HepG2 (cell line): ENCODE data around the gene SATB1.

Experiments used
- KLF9 ChIP-seq: IDR thresholded peaks from 2 replicates; pipeline ENCODE4 v1.6.1; 2016; ENCODE audit warnings: low read depth
- POLR2A ChIP-seq, 2 experiments: IDR thresholded peaks; 2 replicates each; pipeline ENCODE4 v1.6.1; 2011; ENCODE audit warnings: low read depth in 2 of 2, low read length in 2 of 2, mild to moderate bottlenecking in 1 of 2, moderate library complexity in 1 of 2; ENCODE audit not compliant: insufficient read depth in 1 of 2
- POLR2AphosphoS5 ChIP-seq: IDR thresholded peaks from 2 replicates; pipeline ENCODE4 v1.6.1; 2012; ENCODE audit warnings: low read depth, low read length
- RFX5 ChIP-seq: IDR thresholded peaks from 2 replicates; pipeline ENCODE4 v1.6.1; 2011; ENCODE audit warnings: low read depth, low read length, improper control_type of control experiment
- TF ChIP-seq, protein P1 (sequence below): sonication (generic); formaldehyde crosslinking; IDR thresholded peaks from 2 replicates; pipeline ENCODE4 v1.5.0; 2020; ENCODE audit warnings: mild to moderate bottlenecking, missing genetic modification reagents, moderate library complexity

DNA sequence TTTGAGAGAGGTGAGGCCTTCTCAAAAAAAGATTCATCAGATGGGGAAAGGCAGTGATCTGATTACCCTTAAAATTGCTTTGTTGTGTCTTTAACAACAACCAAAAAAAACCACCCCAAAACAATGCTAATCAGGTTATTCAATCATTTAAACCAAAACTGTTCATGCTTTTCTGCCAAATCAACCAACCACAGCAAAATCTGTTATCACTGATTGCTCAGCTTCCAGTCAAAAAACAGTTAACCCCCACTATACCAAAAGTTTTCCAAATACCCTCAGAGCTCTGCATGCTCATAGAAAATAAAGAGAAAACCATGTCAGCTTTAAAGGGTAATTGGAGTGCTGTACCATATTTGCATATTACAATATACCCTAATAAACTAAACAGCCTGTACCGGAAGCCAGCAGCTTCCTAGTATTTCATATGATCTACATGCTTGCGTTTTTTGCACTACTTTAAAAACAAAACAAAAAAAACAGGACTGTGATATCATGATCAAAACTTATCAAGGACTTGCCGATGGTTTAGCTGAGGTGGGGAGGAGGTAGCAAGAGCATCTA lies 22.8 kb downstream of the SATB1 start:
- no peak for TF ChIP-seq POLR2AphosphoS5
- TF ChIP-seq POLR2A (IDR thresholded peaks at IDR 0.05; ENCODE audit: insufficient read depth in 1 of 2, low read depth in 2 of 2, low read length in 2 of 2), result no peak
- TF ChIP-seq KLF9, result no peak
- TF ChIP-seq, protein P1, sequence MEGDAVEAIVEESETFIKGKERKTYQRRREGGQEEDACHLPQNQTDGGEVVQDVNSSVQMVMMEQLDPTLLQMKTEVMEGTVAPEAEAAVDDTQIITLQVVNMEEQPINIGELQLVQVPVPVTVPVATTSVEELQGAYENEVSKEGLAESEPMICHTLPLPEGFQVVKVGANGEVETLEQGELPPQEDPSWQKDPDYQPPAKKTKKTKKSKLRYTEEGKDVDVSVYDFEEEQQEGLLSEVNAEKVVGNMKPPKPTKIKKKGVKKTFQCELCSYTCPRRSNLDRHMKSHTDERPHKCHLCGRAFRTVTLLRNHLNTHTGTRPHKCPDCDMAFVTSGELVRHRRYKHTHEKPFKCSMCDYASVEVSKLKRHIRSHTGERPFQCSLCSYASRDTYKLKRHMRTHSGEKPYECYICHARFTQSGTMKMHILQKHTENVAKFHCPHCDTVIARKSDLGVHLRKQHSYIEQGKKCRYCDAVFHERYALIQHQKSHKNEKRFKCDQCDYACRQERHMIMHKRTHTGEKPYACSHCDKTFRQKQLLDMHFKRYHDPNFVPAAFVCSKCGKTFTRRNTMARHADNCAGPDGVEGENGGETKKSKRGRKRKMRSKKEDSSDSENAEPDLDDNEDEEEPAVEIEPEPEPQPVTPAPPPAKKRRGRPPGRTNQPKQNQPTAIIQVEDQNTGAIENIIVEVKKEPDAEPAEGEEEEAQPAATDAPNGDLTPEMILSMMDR (CRISPR knock-in tag), result no peak
- TF ChIP-seq RFX5, result no peak
